Astrocyte of the spinal cord (primary cell): Measurements from ENCODE around the gene SFXN3.
"Not testable (repeated sequence)": the region's sequence is repeated elsewhere in the genome, so short reads cannot be mapped to it uniquely, and the experiment has no call there.

Experiments
- DNase-seq: peaks from one replicate; pipeline ENCODE4 v3.0.0; 2011; ENCODE audit warnings: low read depth, low spot score
- H3K4me3 ChIP-seq: 2 replicates; pipeline ENCODE4 v1.5.1; 2011; ENCODE audit warnings: low read depth, mild to moderate bottlenecking, low read length, moderate library complexity
- CTCF ChIP-seq: IDR thresholded peaks from 2 replicates; pipeline ENCODE4 v1.5.1; 2012; ENCODE audit warnings: low read depth, mild to moderate bottlenecking, low read length, inconsistent platforms
- in situ Hi-C: cut with HindIII; loops from 2 replicates; pipeline ENCODE4 v1.10.0; 2017; ENCODE audit warnings: low sequenced_read_pairs

SFXN3 gene

GRCh38 chr10:101030496-101031127 lies 422 bp upstream of the SFXN3 start:
- in situ Hi-C loops: no loop called here
- no peak for TF ChIP-seq CTCF
- H3K4me3 ChIP-seq: peak overlapping the region; percentile 91
- DNase-seq: no peak

DNA sequence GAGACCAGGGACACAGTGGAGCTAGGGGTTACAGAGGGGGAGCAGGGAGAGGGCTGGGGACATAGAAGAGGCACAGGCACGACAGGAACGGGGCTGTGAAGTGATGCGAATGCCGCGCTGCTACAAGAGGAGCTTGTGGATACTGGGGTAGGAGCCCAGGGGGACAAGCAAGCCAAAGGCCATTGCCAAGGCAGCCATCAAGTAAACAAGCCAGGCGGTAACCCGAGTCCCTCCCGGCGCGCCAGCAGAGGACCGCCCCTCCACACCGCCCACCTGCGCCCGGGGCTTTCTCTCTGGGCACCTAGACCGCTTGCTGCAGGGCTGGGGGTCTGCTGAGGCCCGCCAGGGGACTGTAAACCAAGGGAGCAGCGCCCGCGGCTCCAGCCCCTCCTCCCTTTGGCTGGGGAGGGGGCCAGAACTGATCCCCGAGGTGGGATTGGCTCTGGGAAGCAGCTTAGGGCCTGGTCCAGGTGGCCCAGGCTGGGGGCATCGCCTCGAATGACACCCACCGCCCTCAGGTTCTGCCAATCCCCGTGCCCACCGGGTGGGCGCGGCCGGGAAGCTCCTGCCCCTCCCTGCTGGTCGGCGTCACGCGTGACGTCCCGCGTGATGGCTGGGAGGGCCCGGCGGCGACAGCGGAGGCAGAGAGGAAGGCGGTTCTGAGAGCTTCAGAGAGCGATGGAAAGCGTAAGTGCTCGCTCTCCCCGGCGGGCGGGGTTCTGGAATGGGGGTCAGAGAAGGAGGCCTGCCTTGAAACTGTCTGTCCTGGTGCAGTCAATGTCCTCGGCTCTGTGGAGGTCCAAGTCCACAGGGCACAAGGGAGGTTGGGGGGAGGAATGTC lies 982 bp downstream of the SFXN3 start:
- DNase-seq: peak; percentile 80
- in situ Hi-C loops: no loop called here
- H3K4me3 ChIP-seq: peak overlapping the region; percentile 91
- TF ChIP-seq CTCF: no peak

DNA sequence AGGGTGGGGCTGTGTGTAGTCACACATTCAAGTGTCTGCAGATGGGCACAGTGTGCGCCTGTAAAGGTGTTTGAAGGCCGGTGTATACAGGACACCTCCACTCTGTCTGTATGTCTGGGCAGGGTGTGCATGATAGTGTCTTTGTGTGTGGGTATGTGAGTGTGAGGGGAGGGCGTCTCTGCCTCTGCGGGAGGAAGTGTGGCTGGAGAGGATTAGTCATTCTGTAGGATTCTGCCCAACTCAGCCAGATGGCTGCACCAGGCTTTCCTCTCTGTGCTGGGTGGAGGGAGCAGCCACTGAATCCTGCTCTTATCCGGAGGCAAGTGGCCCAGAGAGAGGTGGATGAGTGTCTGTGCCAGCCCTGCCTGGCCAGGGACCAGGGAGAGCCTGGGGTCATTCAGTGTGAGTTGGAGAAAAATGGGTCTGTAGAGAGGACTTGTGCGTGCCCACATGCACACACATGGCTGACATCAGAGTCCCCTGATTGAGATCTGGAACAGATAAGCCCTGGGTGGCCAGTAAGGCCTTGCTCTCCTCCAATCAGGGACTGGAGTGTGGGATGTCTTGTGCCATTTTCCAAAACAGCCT lies 1.7 kb downstream of the SFXN3 start:
- in situ Hi-C loops: no loop called here
- TF ChIP-seq CTCF: no peak
- peak overlapping the region; percentile 91 for H3K4me3 ChIP-seq
- DNase-seq: peak; percentile 89

DNA sequence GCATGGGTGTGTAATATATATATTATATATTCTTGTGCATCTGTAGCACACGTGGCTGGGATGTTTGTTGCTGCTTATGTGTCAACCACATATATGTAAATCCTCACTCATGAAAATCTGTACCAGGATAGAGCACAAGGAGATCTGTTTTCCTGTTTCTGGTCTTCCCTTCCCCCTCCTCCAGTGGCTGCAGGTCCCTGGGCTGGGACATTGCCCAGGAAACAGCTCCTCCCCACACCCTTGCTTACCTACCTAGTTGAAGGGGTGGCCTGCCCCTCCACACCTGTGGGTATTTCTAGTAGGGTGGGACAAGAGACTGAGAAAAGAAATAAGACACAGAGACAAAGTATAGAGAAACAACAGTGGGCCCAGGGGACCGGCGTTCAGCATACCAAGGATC lies 2.2 kb downstream of the SFXN3 start:
- DNase-seq: no peak
- peak overlapping the region; percentile 91 for H3K4me3 ChIP-seq
- in situ Hi-C loops: no loop called here
- no peak for TF ChIP-seq CTCF

DNA sequence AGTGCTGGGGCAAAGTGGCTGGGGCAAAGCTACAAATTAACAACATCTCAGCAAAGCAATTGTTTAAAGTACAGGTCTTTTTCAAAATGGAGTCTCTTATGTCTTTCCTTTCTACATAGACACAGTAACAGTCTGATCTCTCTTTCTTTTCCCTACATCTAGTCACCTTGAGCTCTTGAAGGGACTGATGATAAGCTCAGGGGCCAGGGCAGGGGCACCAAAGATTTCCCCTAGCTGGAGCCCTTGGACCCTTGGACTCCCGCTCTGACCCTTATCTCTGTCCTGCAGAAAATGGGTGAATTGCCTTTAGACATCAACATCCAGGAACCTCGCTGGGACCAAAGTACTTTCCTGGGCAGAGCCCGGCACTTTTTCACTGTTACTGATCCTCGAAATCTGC lies 3.4 kb downstream of the SFXN3 start:
- in situ Hi-C loops, DNase-seq, H3K4me3 ChIP-seq: not testable (repeated sequence)

- no peak overlapping the region for H3K4me3 ChIP-seq
- no peak for TF ChIP-seq CTCF
- no peak for DNase-seq
- in situ Hi-C loops: no loop called here
Measured at GRCh38 chr10:101035314-101035713, 4.3 kb downstream of the SFXN3 start.
